Epidermal melanocyte (primary cell): ENCODE data around the gene CD302.
"Not testable (repeated sequence)": the region's sequence is repeated elsewhere in the genome, so short reads cannot be mapped to it uniquely, and the experiment has no call there.

Source experiments
- DNase-seq: peaks from one replicate; pipeline ENCODE4 v3.0.0; 2011; ENCODE audit warnings: low spot score; ENCODE audit not compliant: insufficient read length

The CD302 gene

DNA sequence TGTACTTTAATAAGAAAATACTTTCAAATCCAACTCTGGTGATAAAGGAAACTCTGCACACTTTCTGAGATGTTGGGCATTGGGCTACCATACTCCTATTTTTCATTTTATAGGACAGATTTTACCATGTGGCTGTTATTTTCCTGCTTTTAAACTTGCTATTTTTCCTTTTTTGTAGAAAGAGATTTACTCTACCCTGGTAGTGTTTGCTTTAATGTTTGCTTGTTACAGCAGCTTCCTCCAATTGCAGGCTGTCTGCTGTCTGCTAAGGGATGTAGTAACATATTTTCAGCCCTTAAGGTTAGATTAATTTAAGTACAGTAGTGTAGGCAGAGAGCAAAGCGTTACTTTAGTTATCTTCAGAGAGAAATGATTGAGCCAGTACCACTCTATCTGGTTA lies 47.1 kb downstream of the CD302 start:
- no peak for DNase-seq

DNA sequence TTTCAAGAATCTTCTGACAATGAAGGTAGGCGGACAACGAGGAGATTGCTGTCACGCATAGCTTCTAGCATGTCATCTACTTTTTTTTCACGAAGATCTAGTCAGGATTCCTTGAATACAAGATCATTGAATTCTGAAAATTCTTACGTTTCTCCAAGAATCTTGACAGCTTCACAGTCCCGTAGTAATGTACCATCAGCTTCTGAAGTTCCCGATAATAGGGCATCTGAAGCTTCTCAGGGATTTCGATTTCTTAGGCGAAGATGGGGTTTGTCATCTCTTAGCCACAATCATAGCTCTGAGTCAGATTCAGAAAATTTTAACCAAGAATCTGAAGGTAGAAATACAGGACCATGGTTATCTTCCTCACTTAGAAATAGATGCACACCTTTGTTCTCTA lies 49.9 kb downstream of the CD302 start:
- no peak for DNase-seq

DNA sequence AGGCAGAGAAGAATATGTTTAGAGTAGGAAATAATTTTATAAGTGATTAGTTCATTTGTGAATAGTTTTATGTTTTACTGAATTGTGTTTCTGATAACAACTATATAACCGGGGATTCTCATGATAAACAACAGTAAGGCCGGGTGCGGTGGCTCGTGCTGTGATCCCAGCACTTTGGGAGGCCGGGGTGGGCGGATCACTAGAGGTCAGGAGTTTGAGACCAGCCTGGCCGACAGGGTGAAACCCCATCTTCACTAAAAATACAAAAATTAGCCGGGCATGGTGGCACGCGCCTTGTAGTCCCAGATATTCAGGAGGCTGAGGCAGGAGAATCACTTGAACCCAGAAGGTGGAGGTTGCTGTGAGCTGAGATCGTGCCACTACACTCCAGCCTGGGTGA lies 52.8 kb downstream of the CD302 start:
- DNase-seq: not testable (repeated sequence)

DNA sequence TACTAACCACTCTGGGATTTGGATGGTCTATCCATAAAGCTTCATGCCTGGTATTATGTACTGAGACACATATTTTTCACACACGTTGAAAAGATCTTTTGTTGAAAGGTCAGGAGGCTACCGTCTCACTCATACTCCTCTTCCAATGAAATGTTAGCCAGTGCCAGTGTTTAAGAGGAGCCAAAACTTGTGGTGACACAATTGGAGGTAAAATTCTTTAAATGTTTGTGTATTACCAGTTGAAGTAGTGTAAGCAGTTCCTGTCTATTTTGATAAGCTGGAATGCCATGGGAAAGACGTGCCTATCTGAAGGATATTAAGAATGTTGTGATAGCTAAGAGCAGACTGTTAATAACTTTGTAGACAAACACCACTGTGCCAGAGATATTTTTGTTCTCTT lies 53.6 kb downstream of the CD302 start:
- DNase-seq: no peak

DNA sequence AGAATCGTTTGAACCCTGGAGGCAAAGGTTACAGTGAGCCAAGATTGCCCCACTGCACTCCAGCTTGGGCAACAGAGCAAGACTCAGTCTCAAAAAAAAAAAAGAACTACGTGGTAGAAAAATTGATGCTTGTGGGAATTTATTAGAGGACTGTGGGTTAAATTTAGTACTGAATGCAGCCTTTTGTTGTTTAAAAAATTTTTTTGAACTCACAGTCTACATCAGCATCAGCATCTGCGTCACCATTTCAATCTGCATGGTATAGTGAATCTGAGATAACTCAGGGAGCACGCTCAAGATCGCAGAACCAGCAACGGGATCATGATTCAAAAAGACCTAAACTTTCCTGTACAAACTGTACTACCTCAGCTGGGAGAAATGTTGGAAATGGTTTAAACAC lies 55.2 kb downstream of the CD302 start:
- no peak for DNase-seq

DNA sequence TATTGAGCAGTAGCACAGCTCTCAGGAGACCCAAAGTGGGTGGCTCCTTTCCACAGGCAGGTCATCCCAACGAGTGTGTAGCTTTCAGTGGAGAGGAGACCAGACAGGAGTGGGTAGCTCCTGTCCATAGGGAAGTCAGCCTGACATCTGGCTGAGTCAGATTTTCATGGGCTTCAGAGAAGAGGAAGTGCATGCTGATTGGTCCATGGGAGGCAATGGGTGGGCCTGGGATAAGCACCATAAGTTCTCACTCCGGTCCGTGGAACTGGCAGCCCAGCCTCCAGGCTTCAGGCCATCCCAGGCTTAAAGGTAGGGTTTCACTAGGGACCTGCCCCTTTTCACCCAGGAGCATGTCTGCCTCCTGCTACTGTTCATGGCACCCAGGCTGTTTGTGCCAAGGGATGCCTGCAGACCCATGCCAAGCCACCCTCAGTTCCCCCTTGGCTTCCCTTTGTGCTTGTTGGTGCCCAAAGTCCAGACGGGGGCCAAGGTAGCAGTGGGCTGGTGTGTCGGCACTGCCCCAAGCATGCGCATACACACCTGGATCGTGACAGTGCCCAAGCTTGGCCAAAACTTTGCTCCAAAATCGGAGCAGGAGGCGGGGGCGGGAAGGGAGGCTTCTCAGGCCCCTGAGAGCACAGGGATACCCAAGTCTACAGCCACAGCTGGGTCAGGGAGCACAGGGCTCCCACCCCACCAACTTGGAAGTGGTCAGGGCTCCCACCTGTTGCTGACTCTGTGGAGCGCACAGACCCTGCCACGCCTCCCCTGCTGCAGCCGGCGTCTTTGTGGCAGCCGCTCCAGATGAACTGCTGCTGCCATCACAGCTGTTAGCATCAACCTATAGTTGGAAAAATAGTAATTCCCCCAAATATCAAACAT lies 59.3 kb downstream of the CD302 start:
- DNase-seq: no peak

DNA sequence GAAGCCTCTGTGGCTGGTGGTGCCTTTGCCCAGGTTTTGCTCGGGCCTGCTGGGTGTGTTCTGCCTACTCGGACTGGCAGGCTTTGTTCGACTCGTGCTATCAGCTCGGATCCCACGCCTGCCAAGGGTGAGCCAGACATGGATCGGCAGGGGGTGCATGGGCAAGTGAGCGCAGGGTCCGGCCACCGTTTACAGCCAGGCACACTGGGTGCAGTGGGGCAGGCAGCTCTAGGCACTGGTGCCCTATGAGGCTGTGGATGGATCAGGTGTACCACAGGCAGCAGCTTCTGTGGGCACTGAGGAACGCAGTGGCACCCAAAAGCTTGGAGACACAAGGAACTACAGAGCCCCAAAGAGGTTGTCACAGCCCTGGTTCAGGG lies 60.1 kb downstream of the CD302 start:
- no peak for DNase-seq

DNA sequence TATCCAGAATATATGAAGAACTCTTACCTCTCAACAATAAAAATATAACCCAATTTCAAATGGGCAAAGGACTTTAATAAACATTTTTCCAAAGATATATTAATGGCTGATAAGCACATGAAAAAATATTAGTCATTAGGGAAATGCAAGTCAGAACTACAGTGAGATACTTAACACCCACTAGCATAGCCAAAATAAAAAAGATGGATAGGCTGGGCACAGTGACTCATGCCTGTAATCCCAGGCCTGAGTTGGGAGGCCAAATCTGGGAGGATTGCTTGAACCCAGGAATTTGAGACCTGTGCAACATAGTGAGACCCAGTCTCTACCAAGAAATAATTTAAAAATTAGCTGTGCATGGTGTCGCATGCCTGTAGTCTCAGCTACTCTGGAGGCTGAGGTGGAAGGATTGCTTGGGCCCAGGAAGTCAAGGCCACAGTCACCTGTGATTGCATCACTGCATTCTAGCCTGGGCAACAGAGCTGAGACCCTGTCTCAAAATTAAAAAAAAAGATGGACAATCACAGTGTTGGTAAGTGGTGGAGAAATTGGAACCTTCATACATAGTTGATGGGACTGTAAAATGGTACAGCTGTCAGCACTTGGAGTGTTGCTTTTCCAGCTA lies 60.6 kb downstream of the CD302 start:
- DNase-seq: no peak

DNA sequence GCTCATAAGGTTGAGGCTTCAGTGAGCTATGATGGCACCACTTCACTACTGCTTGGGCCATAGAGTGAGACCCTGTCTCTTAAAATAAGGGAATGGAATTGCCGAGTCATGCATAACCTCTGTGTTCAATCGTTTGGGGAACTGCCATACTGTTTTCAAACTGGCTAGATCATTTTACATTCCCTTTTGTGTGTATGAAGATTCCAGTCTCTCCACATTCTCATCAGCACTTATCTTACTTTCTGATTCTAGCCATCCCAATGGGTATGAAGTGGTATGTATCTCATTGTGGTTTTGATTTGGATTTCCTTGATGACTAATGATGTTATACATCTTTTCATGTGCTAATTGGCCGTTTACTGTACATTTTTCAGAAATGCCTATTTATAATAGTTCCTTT lies 62.0 kb downstream of the CD302 start:
- DNase-seq: no peak

DNA sequence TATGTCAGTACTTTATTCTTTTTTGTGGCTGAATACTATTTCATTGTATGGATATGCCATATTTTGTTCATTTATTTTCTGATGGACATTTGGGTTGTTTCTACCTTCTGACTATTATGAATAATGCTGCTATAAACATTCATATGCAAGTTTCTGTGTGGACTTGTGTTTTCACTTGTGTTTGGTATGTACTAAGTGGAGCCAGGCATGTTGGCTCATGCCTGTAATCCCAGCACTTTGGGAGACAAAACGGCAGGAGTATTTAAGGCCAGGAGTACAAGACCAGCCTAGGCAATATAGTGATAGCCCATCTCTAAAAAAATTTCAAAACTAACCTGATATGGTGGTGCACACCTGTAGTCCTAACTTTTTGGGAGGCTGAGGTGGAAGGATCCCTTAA lies 62.4 kb downstream of the CD302 start:
- no peak for DNase-seq

DNA sequence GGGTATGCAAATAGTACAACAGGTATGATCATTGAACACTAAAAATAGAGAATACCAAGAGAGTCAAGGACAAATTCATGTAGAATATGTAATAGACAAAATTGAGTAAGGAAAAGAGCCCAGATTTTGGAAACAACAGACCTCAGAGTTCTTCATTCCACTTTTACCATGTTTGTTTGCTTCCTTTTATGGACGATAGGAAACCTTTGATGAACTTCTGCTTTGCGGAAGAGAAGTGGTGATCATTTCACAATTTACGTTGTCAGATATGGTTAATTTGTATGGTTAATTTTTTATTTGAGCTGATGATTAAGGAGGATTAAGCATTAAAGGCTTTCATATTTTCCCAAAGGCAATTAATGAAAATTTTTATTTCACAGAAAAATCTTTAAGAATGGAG lies 69.4 kb downstream of the CD302 start:
- no peak for DNase-seq

DNA sequence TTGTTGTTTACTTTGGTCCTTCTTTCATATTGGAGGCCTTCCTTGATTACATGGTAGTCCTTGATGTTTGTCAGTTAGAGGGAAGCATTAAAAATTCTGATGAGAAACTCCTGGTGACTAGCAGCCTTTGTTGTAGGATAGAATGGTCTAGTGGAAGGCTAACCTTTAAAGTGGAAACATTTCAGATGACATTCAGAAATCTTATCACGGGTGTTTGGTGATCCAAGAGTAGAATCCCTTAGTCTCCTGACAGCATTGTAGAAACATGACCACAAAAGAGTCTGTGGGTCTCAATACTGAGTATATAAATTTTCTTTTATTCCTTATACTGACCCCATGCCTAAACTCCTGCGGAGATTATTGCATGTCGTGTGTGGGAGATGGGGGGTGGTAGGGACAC lies 72.3 kb downstream of the CD302 start:
- DNase-seq: no peak

DNA sequence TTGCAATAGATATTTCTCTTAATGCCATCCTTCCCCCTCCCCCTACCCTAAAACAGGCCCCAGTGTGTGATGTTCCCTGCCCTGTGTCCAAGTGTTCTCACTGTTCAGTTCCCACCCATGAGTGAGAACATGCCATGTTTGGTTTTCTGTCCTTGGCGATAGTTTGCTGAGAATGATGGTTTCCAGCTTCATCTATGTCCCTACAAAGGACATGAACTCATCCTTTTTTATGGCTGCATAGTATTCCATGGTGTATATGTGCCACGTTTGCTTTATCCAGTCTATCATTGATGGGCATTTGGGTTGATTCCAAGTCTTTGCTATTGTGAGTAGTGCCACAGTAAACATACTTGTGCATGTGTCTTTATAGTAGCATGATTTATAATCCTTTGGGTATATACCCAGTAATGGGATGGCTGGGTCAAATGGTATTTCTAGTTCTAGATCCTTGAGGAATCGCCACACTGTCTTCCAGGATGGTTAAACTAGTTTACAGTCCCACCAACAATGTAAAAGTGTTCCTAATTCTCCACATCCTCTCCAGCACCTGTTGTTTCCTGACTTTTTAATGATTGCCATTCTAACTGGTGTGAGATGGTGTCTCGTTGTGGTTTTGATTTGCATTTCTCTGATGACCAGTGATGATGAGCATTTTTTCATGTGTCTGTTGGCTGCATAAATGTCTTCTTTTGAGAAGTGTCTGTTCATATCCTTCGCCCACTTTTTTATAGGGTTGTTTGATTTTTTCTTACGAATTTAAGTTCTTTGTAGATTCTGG lies 73.0 kb downstream of the CD302 start:
- not testable (repeated sequence) for DNase-seq

DNA sequence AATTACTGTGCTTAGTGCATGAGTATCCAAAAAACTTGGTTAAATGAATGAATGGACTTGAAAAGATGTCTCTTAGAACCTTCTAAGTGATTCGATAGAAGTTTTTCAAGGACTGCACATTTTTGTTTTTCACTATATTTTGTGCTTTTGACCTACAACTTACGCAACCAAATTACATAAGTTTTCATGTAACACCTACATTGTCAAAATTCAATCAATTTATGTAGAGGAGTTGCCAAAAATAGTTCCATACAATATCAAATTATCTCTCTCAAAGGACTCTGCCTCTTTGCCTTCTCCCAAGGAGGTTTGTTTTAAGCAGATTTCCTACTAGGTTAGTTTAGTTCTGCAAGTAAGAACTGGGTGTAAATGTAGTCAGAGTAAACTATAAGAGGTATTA lies 75.4 kb downstream of the CD302 start:
- no peak for DNase-seq

DNA sequence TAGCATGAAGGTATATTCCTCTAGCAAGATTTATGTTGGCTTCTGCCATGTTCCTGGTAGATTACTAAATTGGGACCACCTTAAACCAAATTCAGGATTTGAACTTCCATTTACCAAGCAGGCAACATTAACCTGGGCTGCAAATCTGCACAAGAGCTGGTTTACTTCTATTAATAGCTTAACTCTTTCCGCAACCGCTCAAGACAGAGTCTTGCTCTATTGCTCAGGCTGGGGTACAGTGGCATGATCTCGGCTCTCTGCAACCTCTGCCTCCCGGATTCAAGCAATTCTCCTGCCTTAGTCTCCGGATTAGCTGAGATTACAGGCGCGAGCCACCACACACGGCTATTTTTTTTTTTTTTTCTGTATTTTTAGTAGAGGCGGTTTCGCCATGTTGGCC lies 77.3 kb downstream of the CD302 start:
- no peak for DNase-seq
